Stimulated activated CD4-positive, alpha-beta T cell treated with anti-CD3 and anti-CD28 coated beads, TNF-alpha, amount 100 ng/mL, for 24 hours (primary cell): ENCODE data around the gene MMEL1.
"Not testable (repeated sequence)": the region's sequence is repeated elsewhere in the genome, so short reads cannot be mapped to it uniquely, and the experiment has no call there.

Source experiments
- DNase-seq, 3 experiments: peaks; one replicate each; pipeline ENCODE4 v3.0.0-alpha.2; 2020; ENCODE audit warnings: low read depth in 3 of 3

Gene MMEL1

GRCh38 chr1:2628191-2628932 lies 4.5 kb downstream of the MMEL1 start:
- DNase-seq: no peak

- DNase-seq: no peak
These were observed 5.1 kb downstream of the MMEL1 start for GRCh38 chr1:2627746-2628145.

GRCh38 chr1:2625748-2626147 lies 7.1 kb downstream of the MMEL1 start:
- not testable (repeated sequence) for DNase-seq

GRCh38 chr1:2625311-2625710 lies 7.5 kb downstream of the MMEL1 start:
- no peak for DNase-seq

DNA sequence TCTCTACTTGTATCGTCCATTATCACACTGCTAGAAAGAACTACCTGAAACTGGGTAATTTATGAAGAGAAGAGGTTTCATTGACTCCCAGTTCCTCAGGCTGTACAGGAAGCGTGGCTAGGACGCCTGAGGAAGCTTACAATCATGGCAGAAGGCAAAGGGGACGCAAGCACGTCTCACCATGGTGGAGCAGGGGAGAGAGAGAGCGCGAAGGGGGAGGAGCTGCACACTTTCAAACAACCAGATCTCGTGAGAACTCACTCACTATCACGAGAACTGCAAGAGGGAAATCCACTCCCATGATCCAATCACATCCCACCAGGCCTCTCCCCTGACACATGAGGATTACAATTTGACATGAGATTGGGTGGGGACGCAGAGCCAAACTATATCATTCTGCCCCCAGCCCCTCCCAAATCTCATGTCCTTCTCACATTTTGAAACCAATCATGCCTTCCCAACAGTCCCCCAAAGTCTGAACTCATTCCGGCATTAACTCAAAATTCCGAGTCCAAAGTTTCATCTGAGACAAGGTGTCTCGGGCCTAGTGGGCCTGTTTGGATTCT lies 8.0 kb downstream of the MMEL1 start:
- no peak for DNase-seq

GRCh38 chr1:2623571-2624337 lies 9.1 kb downstream of the MMEL1 start:
- DNase-seq: no peak

DNA sequence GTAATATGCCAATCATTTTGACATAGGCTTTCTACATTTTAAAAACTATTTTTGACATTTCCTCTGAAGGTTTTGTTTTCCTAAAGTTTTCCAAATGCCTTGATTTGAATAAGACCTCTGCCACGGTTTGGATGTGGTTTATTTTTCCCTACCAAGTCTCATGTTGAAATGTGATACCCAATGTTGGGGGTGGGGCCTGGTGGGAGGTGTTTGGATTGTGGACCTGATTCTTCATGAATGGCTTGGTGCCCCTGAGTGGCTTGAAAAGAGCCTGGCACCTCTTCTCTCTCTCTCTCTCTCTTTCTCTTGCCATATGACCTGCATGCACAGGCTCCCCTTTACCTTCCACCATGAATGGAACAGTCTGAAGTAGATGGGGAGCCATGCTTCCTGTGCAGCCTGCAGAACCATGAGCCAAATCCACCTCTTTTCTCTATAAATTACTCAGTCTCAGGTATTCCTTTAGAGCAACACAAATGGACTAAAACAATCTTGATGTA lies 14.8 kb downstream of the MMEL1 start:
- no peak for DNase-seq

- DNase-seq: no peak
These were observed 18.7 kb downstream of the MMEL1 start for GRCh38 chr1:2614145-2614544.

- DNase-seq: no peak
These were observed 20.0 kb downstream of the MMEL1 start for GRCh38 chr1:2612591-2613365.

DNA sequence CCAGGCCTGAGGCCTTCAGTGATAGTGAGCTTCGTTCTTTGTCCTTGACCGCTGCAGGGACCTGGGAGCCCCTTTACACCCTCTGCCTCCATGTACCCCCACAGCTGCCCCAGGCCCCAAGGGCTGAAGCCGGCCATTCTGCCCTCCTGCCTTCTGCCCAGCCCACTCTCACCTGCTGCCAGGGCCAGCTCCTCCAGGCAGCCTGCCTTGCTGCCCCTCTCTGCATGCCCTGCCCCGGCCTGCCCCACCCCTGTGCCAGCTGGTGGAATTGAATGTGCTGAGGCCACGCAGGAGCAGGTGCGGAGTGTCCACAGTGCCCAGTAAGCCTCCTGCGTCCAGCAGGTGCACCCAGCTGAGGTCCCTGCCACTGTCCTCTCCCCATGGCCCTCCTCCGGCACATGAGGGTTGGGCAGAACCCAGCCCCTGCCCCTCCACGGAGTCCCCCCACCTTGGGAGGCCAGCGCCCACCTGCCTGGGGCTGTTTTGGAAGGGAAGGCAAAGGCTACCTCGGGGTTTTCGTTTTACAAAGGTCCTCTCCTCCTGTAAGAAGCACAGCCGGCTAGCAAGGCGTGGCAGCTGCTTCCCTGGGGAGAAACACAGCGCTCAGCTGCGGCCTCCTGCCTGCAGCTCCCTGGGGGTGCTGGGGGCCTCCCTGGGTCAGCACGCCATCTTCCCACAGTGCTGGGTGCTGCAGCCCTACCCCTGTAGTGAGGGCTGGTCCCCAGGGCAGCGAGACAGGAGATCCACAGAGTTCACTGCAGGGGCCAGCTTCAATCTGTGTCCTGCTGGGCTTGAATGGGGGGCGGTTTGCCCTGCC lies 21.0 kb downstream of the MMEL1 start:
- no peak for DNase-seq

DNA sequence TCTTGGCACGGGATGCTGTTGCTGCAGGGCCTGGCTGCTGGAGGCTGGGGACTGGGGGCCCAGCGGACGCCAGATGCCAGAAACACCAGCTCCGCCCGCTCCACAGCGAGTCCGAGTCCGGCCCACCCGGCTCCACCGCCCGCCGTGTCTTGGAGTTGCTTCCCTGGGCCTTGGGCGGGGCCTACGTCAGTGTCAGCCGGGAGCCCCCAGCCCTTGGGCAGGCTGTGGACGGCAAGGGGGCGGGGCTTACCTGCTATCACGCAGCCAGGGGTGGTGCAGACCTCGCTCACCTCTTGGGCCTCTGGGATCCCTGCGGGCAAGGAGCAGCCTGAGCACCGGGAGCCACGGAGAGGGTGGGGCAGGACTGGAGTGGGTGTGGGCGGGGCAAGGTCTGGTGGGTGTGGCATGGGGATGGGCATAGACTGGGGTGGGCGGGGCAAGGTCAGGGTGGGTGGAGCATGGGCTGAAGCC lies 21.8 kb downstream of the MMEL1 start:
- DNase-seq: peak in 1 of 3 experiments; percentile 36

DNA sequence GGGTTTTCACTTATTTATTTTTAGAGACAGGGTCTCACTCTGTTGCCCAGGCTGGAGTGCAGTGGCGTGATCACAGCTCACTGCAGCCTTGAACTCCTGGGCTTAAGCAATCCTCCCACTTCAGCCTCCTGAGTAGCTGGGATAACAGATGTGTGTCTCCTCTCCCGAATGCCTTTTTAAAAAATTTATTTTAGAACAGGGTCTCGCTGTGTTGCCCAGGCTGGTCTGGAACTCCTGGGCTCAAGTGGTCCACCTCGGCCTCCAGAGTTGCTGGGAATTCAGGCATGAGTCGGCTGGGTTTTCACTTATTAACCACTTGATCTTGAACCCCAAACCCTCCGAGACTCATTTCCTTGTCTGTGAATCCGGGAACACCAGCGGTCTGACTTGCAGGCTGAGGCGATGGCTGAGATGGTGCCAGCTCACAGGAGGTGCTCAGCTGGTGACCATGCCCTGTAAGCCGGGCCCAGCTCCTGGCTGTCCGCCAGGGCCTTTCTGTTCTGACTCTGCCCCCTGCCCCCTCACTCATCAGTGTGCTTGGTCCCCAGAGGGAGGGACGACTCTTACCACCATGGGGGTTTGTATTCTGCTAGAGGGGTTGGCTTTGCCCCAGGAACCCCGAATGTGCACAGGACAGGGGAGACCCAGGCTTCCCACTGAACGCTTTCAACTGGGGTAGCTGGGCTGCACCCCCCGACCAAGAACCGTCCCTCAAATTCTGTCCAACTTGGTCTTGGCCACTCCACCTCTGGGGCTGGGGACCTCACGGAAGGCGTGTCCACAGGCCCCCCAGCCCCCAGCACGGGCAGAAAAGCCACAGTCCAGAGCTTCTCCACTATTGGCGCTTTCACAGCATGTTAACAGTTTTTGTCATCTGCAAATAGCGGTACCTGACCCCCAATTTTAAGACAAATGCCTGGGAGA lies 22.5 kb downstream of the MMEL1 start:
- DNase-seq: no peak

DNA sequence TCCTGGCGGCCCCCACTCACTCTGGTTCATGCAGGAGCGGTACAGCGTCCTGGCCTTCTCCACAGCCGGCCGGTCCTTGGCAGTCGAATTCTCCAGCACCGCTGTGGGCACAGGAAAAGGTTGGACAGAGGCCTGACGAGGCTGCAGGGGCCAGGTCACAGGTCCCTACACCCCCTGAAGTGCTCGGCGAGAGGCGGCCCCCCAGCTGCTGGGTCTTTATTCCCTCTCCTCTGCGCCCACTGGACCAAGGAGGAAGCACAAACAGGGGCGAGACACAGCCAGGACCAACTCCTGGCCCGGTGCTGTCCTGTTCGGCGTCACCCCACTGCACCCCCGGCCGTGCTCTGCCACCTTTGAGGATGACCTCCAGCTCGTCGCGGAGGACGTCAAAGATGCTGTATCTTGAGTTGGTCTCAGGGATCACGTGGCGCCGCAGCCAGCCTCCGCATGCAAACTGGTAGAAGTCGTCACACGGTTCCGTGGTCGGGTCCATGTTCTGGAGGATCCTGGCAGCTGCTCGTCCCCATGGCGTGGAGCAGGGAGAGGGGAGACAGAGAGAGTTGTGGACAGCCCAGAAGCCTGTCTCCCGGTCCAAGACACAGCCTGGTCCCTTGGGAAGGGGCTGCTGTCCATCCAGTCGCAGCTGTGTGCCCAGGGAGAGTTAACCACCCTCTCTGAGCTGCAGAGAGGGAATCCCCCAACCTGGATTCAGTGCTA lies 23.3 kb downstream of the MMEL1 start:
- no peak for DNase-seq

DNA sequence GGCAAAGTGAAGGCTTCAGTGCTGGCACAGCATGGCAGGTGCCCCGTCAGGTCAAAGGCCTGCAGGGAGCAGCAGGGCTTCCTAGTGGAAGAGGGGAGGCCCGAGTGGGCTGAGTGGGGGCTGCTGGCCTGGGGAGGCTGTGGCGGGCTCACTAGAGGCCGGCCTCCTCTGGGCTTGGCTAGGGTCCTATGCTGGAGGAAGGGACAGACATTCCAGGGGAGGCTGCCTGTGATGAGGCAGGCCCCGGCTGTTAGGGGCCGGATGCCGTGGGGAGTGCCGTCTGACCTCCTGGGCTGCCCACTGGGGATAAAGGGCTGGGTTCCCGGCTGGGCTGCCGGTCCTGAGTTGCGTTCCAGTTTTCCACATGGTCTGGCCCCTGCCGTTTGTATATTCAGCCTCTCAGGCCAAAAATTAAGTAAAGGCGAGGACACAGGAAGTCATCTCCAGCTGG lies 25.1 kb downstream of the MMEL1 start:
- DNase-seq: no peak

GRCh38 chr1:2606881-2607621 lies 25.8 kb downstream of the MMEL1 start:
- no peak for DNase-seq

DNA sequence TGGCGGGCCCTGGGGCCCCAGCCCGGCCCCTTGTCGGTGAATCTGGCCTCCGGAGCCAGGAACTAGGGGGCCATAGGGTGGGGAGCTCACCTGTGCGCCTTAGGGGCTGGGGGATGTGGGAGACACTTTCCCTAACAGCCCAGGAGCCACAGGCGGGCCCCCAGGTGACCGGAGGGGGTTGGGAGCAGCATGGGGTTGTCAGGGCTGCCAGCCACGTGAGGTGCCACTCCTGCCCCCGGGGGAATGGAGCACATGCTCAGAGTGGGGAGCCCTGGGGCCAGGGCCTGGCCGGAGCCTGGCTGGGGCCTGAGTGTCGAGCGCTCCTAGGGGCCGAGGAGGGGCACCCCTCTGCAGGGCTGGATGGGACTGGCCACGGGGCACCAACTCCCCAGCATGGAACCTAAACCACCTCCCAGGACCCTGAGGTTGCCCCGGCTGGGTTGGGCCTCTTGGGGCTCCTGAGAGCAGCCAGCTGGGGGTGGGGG lies 26.4 kb downstream of the MMEL1 start:
- DNase-seq: no peak

DNA sequence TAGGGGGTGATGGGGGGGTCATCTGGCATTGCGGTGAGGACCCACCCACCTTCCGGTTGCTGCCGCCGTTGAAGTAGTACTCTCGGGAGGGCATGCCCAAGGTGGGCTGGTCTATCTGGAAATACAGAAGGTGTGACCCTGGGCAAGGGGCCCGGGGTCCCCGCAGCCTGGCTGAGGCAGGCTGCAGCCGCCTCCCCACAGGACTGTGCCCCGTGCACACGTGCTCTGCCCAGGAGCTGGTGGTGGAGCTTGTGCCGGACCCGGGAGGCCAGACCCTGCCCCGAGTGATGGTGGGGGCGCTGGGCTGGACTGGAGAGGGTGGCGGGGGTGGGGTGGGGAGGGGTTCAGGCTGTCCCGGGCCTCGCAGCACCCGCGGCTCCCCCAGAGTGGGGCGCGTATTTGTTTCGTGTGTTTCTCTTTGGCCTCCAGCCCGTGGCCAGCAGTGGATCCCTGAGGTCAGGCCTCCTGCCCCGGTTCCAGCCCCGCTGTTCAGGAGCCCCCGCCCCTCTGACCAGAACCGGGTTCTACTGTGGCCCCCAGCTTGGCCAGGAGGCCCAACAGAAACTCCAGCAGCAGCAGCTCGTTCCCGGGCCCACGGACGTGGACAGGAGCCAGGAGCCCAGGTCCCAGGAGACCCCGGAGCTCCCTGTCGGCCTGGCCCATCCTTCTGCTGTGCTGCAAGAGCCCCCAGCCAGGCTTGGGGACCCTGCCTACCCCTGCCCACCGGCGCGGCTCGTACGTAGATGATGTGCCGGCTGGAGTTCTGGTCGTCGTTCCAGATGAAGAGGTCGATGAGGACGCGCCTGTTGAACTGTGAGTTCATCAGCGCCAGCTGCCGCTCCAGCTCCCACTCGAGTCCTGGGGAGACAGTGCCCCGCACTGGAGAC lies 27.1 kb downstream of the MMEL1 start:
- DNase-seq: no peak
